T-helper 1 cell treated with Interleukin-12 subunit alpha and Interleukin-12 subunit beta and Interleukin-4 antibody, amounts not matched to agents 30 μg/mL and 1 μg/mL, for 36 hours (primary cell): ENCODE data around the gene CRYBG1.
A peak's percentile ranks its signal among the peaks of the same experiment; 100 is the strongest.

ENCODE experiments used
- H3K27ac Mint-ChIP-seq: one replicate; pipeline ENCODE4 v1.8.0; 2021; ENCODE audit warnings: mild to moderate bottlenecking, mixed read lengths
- H3K27me3 Mint-ChIP-seq: one replicate; pipeline ENCODE4 v1.8.0; 2021; ENCODE audit warnings: low read depth, mixed read lengths
- H3K36me3 Mint-ChIP-seq: one replicate; pipeline ENCODE4 v1.8.0; 2021; ENCODE audit warnings: low read depth, mixed read lengths
- H3K4me1 Mint-ChIP-seq: one replicate; pipeline ENCODE4 v1.8.0; 2021; ENCODE audit warnings: low read depth, mixed read lengths
- H3K4me3 Mint-ChIP-seq: one replicate; pipeline ENCODE4 v1.8.0; 2021; ENCODE audit warnings: mild to moderate bottlenecking, moderate library complexity, mixed read lengths
- H3K9me3 Mint-ChIP-seq: one replicate; pipeline ENCODE4 v1.8.0; 2021; ENCODE audit warnings: mixed read lengths

The CRYBG1 gene

GRCh38 chr6:106426250-106426970, 65.9 kb downstream of the CRYBG1 start:
- peaks cover 4% of the 10 kb centered on the region for H3K27me3 Mint-ChIP-seq
- no peaks in the 10 kb centered on the region for H3K4me1 Mint-ChIP-seq
- no peaks in the 10 kb centered on the region for H3K9me3 Mint-ChIP-seq
- H3K4me3 Mint-ChIP-seq = no peak overlapping the region
- no peaks in the 10 kb centered on the region for H3K36me3 Mint-ChIP-seq
- H3K27ac Mint-ChIP-seq = no peak overlapping the region

DNA sequence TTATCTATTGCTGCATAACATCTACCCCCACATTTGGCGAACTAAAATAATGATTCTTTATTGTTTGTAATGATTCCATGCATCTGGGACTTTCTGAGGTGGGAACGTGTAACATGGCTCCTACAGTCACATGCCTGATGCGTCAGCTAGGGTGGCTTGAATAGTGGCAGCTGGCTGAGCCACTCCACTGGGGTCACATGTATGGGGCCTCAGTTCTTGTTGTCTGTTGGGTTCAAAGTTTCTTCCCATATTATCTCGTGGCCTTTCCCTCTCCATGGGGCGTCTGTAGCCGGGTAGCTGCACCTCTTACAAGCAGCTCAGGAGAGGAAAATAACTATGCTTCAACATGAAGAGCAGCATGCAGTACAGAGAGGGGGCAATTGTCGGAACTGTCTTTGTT, 69.9 kb downstream of the CRYBG1 start:
- no peaks in the 10 kb centered on the region for H3K4me1 Mint-ChIP-seq
- H3K27ac Mint-ChIP-seq = no peak overlapping the region
- peaks cover 8% of the 10 kb centered on the region for H3K27me3 Mint-ChIP-seq
- H3K36me3 Mint-ChIP-seq = no peaks in the 10 kb centered on the region
- no peak overlapping the region for H3K4me3 Mint-ChIP-seq
- H3K9me3 Mint-ChIP-seq = no peaks in the 10 kb centered on the region

- H3K4me3 Mint-ChIP-seq = no peak overlapping the region
- H3K27ac Mint-ChIP-seq = no peak overlapping the region
- H3K4me1 Mint-ChIP-seq = no peaks in the 10 kb centered on the region
- no peaks in the 10 kb centered on the region for H3K36me3 Mint-ChIP-seq
- H3K27me3 Mint-ChIP-seq = peaks cover 8% of the 10 kb centered on the region
- no peaks in the 10 kb centered on the region for H3K9me3 Mint-ChIP-seq
Measured at GRCh38 chr6:106431405-106431804, 70.9 kb downstream of the CRYBG1 start.

DNA sequence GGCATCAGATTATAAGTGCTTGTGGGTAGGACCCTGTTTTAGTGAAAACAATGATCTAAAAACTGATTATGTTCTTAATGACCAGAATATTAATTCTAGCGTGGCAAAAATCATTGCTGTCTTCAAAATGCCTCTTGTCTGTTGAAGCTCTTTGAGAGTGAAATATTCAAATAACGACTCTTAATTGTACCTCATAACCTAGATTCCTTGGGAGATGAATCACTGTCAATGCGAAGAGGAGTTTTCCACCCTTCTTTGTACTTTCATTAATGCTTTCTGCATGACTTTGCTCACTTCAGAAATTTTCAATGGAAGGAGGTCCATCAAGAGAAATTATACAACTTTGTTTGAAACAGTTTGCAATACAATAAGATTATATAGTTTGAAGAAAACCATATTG, 71.5 kb downstream of the CRYBG1 start:
- no peak overlapping the region for H3K27ac Mint-ChIP-seq
- H3K9me3 Mint-ChIP-seq = no peaks in the 10 kb centered on the region
- H3K27me3 Mint-ChIP-seq = peaks cover 8% of the 10 kb centered on the region
- H3K4me3 Mint-ChIP-seq = no peak overlapping the region
- no peaks in the 10 kb centered on the region for H3K4me1 Mint-ChIP-seq
- H3K36me3 Mint-ChIP-seq = no peaks in the 10 kb centered on the region

DNA sequence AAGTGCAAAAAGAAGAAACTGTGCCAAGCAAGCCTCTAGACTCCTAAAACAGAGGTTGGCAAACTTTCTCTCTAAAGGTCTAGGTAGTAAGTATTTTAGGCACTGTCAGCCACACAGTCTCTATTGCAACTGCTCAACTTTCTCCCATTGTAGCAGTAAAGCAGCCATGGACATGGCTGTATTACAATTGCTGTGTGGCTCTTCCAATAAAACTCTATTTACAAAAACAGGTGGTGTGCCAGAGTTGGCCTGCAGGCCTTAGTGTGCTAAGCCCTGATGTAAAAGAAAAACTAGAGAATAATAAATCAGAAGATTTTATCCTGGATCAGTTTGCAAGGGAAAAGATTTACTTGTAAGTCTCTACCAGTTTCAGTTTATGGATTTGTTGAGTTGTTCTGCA, 74.0 kb downstream of the CRYBG1 start:
- Mint-ChIP-seq H3K36me3 (no peaks in the 10 kb centered on the region), H3K4me1 (no peaks in the 10 kb centered on the region), H3K27me3 (peaks cover 19% of the 10 kb centered on the region), H3K27ac (no peak overlapping the region), H3K9me3 (no peaks in the 10 kb centered on the region), H3K4me3 (no peak overlapping the region)

GRCh38 chr6:106439459-106439858, 78.9 kb downstream of the CRYBG1 start:
- H3K27me3 Mint-ChIP-seq = peaks cover 52% of the 10 kb centered on the region
- H3K4me3 Mint-ChIP-seq = no peak overlapping the region
- H3K36me3 Mint-ChIP-seq = no peaks in the 10 kb centered on the region
- no peak overlapping the region for H3K27ac Mint-ChIP-seq
- no peaks in the 10 kb centered on the region for H3K9me3 Mint-ChIP-seq
- H3K4me1 Mint-ChIP-seq = peaks cover 3% of the 10 kb centered on the region

- no peak overlapping the region for H3K27ac Mint-ChIP-seq
- no peaks in the 10 kb centered on the region for H3K9me3 Mint-ChIP-seq
- H3K4me3 Mint-ChIP-seq = no peak overlapping the region
- H3K36me3 Mint-ChIP-seq = no peaks in the 10 kb centered on the region
- peaks cover 55% of the 10 kb centered on the region for H3K27me3 Mint-ChIP-seq
- H3K4me1 Mint-ChIP-seq = peaks cover 5% of the 10 kb centered on the region
Measured at GRCh38 chr6:106440546-106440945, 80.0 kb downstream of the CRYBG1 start.

GRCh38 chr6:106442395-106442794, 81.9 kb downstream of the CRYBG1 start:
- Mint-ChIP-seq H3K4me1 (peaks cover 5% of the 10 kb centered on the region), H3K27ac (no peak overlapping the region), H3K36me3 (no peaks in the 10 kb centered on the region), H3K4me3 (no peak overlapping the region), H3K9me3 (no peaks in the 10 kb centered on the region), H3K27me3 (peaks cover 54% of the 10 kb centered on the region)

DNA sequence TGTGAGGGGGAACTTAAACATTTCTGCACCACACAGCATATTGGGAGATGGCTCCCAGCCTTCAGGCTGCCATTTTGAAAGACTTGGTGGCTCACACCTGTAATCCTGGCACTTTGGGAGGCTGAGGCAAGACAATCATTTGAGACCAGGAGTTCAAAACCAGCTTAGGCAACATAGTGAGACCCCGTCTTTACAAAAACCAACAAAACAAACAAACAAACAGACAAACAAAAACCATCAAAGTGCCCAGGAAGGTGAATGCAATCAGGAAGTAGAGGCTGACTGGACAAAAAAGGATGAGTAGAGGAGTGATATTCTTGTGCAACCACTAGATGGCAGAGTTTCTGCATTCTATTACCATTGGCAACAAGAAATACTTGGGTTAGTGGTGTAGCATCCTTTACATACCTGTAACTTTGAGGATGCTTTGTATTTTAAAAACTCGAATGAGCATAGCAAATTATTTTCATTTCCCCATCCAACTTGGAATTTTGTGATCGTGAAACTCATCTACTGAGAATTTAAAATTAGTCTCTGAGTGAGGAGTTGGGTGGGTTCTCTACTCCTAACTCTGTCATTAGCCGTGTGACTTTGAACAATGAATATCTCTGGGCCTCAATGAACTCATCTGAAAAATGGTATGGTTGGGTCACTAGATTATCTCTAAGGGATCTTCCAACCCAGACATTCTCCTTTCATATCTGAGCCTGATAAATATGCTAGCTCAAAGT, 84.4 kb downstream of the CRYBG1 start:
- Mint-ChIP-seq H3K36me3 (no peaks in the 10 kb centered on the region), H3K4me1 (peaks cover 16% of the 10 kb centered on the region), H3K9me3 (no peaks in the 10 kb centered on the region), H3K27me3 (peaks cover 37% of the 10 kb centered on the region), H3K4me3 (no peak overlapping the region), H3K27ac (no peak overlapping the region)

DNA sequence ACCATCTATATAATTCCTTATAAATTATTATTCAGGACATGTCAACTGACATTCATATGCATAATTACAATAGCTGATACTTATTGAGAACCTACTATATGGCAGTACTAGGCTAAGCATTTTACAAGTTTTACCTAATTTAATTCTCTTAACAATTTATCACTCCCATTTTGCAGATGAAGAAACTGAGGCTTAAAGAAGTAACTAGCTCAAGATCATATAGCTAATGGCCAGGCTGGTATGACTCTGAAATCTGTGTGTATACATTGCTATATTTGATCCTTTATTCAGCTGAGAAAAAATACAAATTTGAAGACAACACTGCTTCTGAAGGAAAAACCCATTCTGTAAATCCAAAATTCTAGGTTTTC, 85.0 kb downstream of the CRYBG1 start:
- H3K27ac Mint-ChIP-seq = no peak overlapping the region
- H3K4me1 Mint-ChIP-seq = peaks cover 15% of the 10 kb centered on the region
- no peaks in the 10 kb centered on the region for H3K36me3 Mint-ChIP-seq
- H3K9me3 Mint-ChIP-seq = no peaks in the 10 kb centered on the region
- H3K4me3 Mint-ChIP-seq = no peak overlapping the region
- peaks cover 32% of the 10 kb centered on the region for H3K27me3 Mint-ChIP-seq

DNA sequence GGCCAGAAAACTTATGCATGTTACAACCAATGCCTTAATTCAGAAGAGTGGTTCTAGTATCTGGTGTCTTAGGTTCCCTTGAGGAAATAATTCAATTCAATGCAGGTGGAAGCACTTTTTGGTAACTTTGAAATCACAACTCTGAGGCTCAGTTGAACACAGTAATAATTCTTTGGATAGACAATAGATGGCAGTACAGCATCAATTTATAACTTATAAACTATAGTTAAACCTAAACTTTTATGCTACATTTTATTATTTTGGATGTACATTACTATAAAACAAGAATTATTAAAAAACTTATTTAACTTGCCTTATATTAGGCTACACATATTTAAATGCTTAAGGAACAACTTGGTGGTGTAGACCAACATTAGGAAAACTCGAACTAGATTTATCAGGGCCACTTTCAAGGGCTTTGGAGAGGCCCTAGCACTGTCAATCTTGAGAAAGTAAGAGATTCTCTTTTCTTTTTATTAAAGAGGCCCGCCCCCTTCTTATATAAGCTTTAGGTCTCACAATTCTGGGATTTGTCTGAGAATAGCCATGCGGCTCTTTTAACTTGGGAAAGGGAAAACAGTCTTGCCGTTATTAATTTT, 85.9 kb downstream of the CRYBG1 start:
- Mint-ChIP-seq H3K27ac (no peak overlapping the region), H3K4me1 (peaks cover 15% of the 10 kb centered on the region), H3K36me3 (no peaks in the 10 kb centered on the region), H3K27me3 (peaks cover 23% of the 10 kb centered on the region), H3K9me3 (no peaks in the 10 kb centered on the region), H3K4me3 (no peak overlapping the region)

DNA sequence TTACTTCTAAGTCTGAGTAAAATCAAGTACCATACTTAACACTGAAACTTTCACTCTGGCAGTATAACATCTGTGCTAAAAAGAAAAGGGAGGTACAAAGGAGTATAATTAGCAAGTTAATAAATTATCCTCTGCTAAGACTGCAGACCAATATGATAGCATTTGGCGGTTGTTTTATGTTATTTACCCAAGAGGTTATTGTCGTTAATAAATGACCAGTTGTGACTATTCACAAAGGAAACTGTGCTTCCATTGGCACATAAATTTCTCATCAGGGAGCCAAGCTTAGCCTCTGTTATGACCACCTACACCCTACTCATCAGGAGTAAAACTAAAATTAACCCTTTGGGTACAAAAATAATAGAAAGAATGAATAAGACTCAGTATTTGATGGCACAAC, 86.5 kb downstream of the CRYBG1 start:
- Mint-ChIP-seq H3K4me3 (no peak overlapping the region), H3K9me3 (no peaks in the 10 kb centered on the region), H3K4me1 (peaks cover 15% of the 10 kb centered on the region), H3K27ac (no peak overlapping the region), H3K27me3 (peaks cover 19% of the 10 kb centered on the region), H3K36me3 (no peaks in the 10 kb centered on the region)

GRCh38 chr6:106448000-106448426, 87.5 kb downstream of the CRYBG1 start:
- no peaks in the 10 kb centered on the region for H3K9me3 Mint-ChIP-seq
- peaks cover 9% of the 10 kb centered on the region for H3K27me3 Mint-ChIP-seq
- H3K4me1 Mint-ChIP-seq = peaks cover 15% of the 10 kb centered on the region
- peak overlapping the region; percentile 32 for H3K27ac Mint-ChIP-seq
- no peaks in the 10 kb centered on the region for H3K36me3 Mint-ChIP-seq
- no peak overlapping the region for H3K4me3 Mint-ChIP-seq

DNA sequence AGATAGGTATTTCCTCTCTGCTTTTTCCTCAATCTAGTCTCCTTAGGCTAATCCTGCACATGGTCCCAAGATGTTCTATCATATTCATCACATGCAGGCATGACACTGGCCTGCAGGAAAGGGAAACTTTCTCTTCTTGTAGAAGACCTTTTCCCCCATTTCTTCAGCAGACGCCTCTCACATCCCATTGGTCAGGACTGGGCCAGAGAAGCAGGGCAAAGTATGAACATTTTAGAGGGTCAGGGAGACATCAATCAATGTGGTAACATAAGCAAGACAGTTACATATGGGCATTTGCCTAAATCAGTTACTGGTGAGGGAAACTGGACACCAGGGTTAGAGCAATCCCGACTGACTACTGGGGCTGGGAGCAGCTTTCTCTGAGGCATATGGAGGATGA, 90.1 kb downstream of the CRYBG1 start:
- Mint-ChIP-seq H3K9me3 (no peaks in the 10 kb centered on the region), H3K36me3 (no peaks in the 10 kb centered on the region), H3K27me3 (peaks cover 5% of the 10 kb centered on the region), H3K27ac (no peak overlapping the region), H3K4me1 (peaks cover 12% of the 10 kb centered on the region), H3K4me3 (no peak overlapping the region)

DNA sequence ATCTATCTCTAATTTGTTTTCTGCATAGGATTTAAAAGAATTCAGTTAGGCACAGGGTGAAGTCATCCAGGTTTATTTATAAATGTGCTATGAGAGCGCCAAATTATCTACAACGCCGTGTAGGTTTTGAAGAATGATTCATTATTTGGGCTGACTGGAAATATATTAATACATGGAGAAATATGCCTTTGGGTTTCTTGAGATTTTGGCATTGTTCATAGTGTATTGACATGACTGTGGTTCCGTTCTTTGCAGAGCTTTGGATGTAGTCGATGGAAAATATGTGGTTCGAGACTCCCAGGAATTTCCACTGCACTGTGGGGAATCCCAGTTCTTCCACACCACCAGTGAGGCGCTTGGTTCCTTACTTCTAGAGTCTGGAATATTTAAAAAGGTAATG, 90.9 kb downstream of the CRYBG1 start:
- Mint-ChIP-seq H3K27me3 (peaks cover 9% of the 10 kb centered on the region), H3K4me3 (no peak overlapping the region), H3K27ac (no peak overlapping the region), H3K9me3 (no peaks in the 10 kb centered on the region), H3K36me3 (no peaks in the 10 kb centered on the region), H3K4me1 (peaks cover 12% of the 10 kb centered on the region)
